ENCODE measurements around the gene NR6A1.

- TF ChIP-seq CTCF (IDR thresholded peaks at IDR 0.05), result no peak
- no peak for TF ChIP-seq ZFX (IDR thresholded peaks at IDR 0.05; ENCODE audit: borderline replicate concordance)
Measured at GRCh38 chr9:124558777-124559470, 212.2 kb downstream of the NR6A1 start.

Measured in 22Rv1 (cell line).